CD4-positive, alpha-beta memory T cell (primary cell): ENCODE measurements around the gene GRHL1. TPM values are rescaled to one million over a fixed set of nuclear protein-coding genes. Genes with fewer than 3 reads are reported as not detected.

Experiments
- CTCF ChIA-PET: fragments of 350-600 bp; sonication (Branson Sonifier 250); formaldehyde crosslinking; loops from one replicate; lab custom pipeline; 2021; ENCODE audit warnings: inconsistent platforms; ENCODE audit not compliant: partially characterized antibody; lab: Charles Lee
- POLR2A ChIA-PET: fragments of 350-600 bp; sonication (Branson Sonifier 250); formaldehyde crosslinking; loops from one replicate; lab custom pipeline; 2021; ENCODE audit not compliant: partially characterized antibody; lab: Charles Lee
- DNase-seq, 5 donors: peaks; one replicate each; pipeline versions ENCODE4 v3.0.0 to v3.0.0-alpha.2; 2020 to 2022; ENCODE audit warnings: mixed read lengths in 1 of 5
- H3K27ac ChIP-seq: one replicate; pipeline ENCODE4 v1.7.0; 2013; ENCODE audit warnings: low read depth, low read length
- H3K27me3 ChIP-seq: 2 replicates; pipeline ENCODE4 v1.7.0; 2013; ENCODE audit warnings: mild to moderate bottlenecking, low read length, moderate library complexity; ENCODE audit not compliant: insufficient read depth
- H3K36me3 ChIP-seq: 2 replicates; pipeline ENCODE4 v1.7.0; 2013; ENCODE audit warnings: mild to moderate bottlenecking, low read length, moderate library complexity; ENCODE audit not compliant: insufficient read depth
- H3K4me1 ChIP-seq: 2 replicates; pipeline ENCODE4 v1.7.0; 2013; ENCODE audit warnings: mild to moderate bottlenecking, low read length, moderate library complexity; ENCODE audit not compliant: insufficient read depth
- H3K4me3 ChIP-seq, 2 donors: one replicate each; pipeline ENCODE4 v1.7.0; 2013; ENCODE audit warnings: low read length in 2 of 2, mild to moderate bottlenecking in 1 of 2
- H3K9me3 ChIP-seq, 2 donors: one replicate each; pipeline ENCODE4 v1.7.0; 2013; ENCODE audit warnings: low read length in 2 of 2, control low read depth in 1 of 2; ENCODE audit not compliant: control insufficient read depth in 1 of 2
- H3K27ac Mint-ChIP-seq, 7 donors: one replicate each; pipeline ENCODE4 v1.8.0; 2020 to 2021; ENCODE audit warnings: mixed read lengths in 7 of 7, mild to moderate bottlenecking in 6 of 7, inconsistent platforms in 3 of 7, moderate library complexity in 3 of 7
- H3K27me3 Mint-ChIP-seq, 2 donors: one replicate each; pipeline ENCODE4 v1.8.0; 2020 to 2021; ENCODE audit warnings: mixed read lengths in 2 of 2
- H3K36me3 Mint-ChIP-seq, 2 donors: one replicate each; pipeline ENCODE4 v1.8.0; 2020 to 2021; ENCODE audit warnings: mixed read lengths in 2 of 2, inconsistent platforms in 1 of 2, mild to moderate bottlenecking in 1 of 2
- H3K4me1 Mint-ChIP-seq, 4 donors: one replicate each; pipeline ENCODE4 v1.8.0; 2020 to 2021; ENCODE audit warnings: mixed read lengths in 4 of 4, mild to moderate bottlenecking in 1 of 4
- H3K4me3 Mint-ChIP-seq, 8 donors: one replicate each; pipeline ENCODE4 v1.8.0; 2020 to 2021; ENCODE audit warnings: mixed read lengths in 8 of 8, mild to moderate bottlenecking in 7 of 8, moderate library complexity in 6 of 8, inconsistent platforms in 3 of 8
- H3K9me3 Mint-ChIP-seq, 8 donors: one replicate each; pipeline ENCODE4 v1.8.0; 2020 to 2021; ENCODE audit warnings: mixed read lengths in 8 of 8, mild to moderate bottlenecking in 5 of 8, inconsistent platforms in 3 of 8, moderate library complexity in 1 of 8
- intact Hi-C: fragments of 100-400 bp; cut with micrococcal nuclease; formaldehyde crosslinking; loops from one replicate; pipeline ENCODE4 v1.15.1; 2023
- polyA plus RNA-seq, 2 donors: library from polyadenylated mRNA; unstranded; fragments of 300-500 nt; fragmentation: Illumina TruSeq; gene quantifications; one replicate each; pipeline ENCODE4 v1.2.3, GENCODE V29; 2021
- total RNA-seq, 2 experiments: library from RNA; stranded (reverse); gene quantifications; one replicate each; pipeline ENCODE4 v1.2.3, GENCODE V29; 2021

The GRHL1 gene
- total and polyA plus RNA-seq, 4 experiments from 2014 or later: 0.14 to 0.49 (median 0.33) TPM

DNA sequence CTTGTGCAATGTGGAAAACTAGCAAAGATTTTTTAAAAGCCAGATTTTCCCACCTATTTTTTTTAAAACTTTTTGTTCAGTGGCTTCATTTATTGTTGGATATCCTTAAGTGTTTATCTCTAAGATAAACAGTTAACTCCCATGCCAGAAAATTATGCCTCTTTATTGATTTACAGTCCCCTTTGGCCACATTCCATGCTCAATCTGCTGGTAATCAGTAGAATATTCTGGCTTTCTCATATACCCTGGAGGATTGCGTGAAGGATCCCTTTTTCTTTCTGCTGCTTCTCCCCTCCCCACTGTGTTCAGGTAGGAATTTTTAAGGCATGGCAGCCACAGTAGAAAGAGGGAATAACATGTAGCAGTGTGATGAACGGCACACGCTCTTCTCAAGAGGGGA, 2.6 kb downstream of the GRHL1 start:
- ChIA-PET POLR2A (no interaction called here), CTCF (no interaction called here)
- no peaks in the 10 kb centered on the region for H3K27me3 ChIP-seq
- H3K4me1 ChIP-seq: peaks cover 13% of the 10 kb centered on the region
- no peak for DNase-seq
- Mint-ChIP-seq H3K9me3 (peaks cover 0 to 4% (median 0%) of the 10 kb centered on the region in 8 donors), H3K27me3 (peaks cover 12 to 15% of the 10 kb centered on the region in 2 donors), H3K4me1 (peaks cover 0 to 5% (median 4%) of the 10 kb centered on the region in 4 donors), H3K4me3 (no peak overlapping the region), H3K36me3 (no peaks in the 10 kb centered on the region), H3K27ac (no peak overlapping the region)
- H3K4me3 ChIP-seq: no peak overlapping the region
- no peaks in the 10 kb centered on the region for H3K36me3 ChIP-seq
- intact Hi-C loops: loop anchor here (5.0 kb wide), 1 partner anchor 1388 kb away; the partner anchor contains the start of gene ROCK2
- no peaks in the 10 kb centered on the region for H3K9me3 ChIP-seq
- no peak overlapping the region for H3K27ac ChIP-seq

DNA sequence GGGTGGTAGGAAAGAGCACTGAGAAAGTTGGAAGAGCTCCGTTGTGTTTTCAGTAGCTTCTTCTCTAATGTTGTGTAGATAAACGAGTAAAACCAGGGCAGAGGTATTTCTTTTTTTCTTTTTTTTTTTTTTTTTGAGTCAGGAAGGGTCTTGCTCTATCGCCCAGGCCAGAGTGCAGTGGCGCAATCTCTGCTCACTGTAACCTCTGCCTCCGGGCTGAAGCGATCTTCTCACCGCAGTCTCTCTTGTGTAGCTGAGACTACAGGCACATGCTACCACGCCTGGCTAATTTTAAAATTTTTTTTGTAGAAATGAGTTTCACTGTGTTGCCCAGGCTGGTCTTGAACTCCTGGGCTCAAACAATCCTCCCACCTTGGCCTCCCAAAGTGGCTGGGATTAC, 6.6 kb downstream of the GRHL1 start:
- Histone ChIP-seq H3K36me3 (no peaks in the 10 kb centered on the region), H3K4me1 (no peaks in the 10 kb centered on the region), H3K27me3 (no peaks in the 10 kb centered on the region), H3K9me3 (no peaks in the 10 kb centered on the region), H3K27ac (no peak overlapping the region), H3K4me3 (no peak overlapping the region)
- ChIA-PET POLR2A (no interaction called here), CTCF (interaction anchor here (0.6 kb wide), 1 partner anchor 11 kb away, joined by 3 read pairs; no protein-coding TSS in a partner anchor)
- Mint-ChIP-seq H3K4me1 (no peaks in the 10 kb centered on the region), H3K27me3 (peaks cover 5 to 10% of the 10 kb centered on the region in 2 donors), H3K9me3 (no peaks in the 10 kb centered on the region), H3K27ac (no peak overlapping the region), H3K4me3 (no peak overlapping the region), H3K36me3 (no peaks in the 10 kb centered on the region)
- no peak for DNase-seq
- intact Hi-C loops: no loop called here

DNA sequence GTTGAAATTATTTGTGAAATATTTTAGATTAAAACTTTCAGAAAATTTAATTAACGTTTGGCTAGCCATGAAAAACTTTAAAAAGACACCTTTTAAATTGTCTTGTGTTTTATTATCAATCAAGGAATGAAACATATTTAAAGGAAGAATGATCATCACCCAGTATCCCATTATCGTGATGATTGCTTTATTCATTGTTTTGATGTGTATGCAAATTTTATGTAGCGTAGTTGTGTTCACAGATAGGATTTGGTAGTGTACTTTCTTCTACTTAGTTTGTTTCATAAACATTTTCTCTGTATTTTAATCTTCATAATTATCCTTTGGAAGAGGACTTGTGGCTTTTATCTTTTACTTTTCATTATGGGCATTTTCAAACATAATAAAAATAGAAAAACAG, 7.8 kb downstream of the GRHL1 start:
- intact Hi-C loops: no loop called here
- peaks cover 0 to 1% (median 0%) of the 10 kb centered on the region in 4 donors for H3K4me1 Mint-ChIP-seq
- H3K27me3 ChIP-seq: no peaks in the 10 kb centered on the region
- no peaks in the 10 kb centered on the region for H3K4me1 ChIP-seq
- H3K9me3 ChIP-seq: no peaks in the 10 kb centered on the region
- no peaks in the 10 kb centered on the region for H3K9me3 Mint-ChIP-seq
- H3K4me3 ChIP-seq: no peak overlapping the region
- DNase-seq: no peak
- no peaks in the 10 kb centered on the region for H3K36me3 Mint-ChIP-seq
- CTCF ChIA-PET: no interaction called here
- H3K4me3 Mint-ChIP-seq: no peak overlapping the region
- H3K27me3 Mint-ChIP-seq: peaks cover 5 to 9% of the 10 kb centered on the region in 2 donors
- no peak overlapping the region for H3K27ac ChIP-seq
- H3K36me3 ChIP-seq: no peaks in the 10 kb centered on the region
- POLR2A ChIA-PET: no interaction called here
- H3K27ac Mint-ChIP-seq: no peak overlapping the region

DNA sequence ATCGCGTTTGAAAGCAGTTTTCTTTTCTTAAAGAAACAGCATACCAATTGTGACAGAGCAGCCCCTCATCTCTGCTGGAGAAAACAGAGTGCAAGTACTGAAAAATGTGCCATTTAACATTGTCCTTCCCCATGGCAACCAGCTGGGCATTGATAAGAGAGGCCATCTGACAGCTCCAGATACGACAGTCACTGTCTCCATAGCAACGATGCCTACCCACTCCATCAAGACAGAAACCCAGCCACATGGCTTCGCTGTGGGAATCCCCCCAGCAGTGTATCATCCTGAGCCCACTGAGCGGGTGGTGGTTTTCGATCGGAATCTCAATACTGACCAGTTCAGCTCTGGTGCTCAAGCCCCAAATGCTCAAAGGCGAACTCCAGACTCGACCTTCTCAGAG, 9.5 kb downstream of the GRHL1 start:
- DNase-seq: no peak
- H3K9me3 Mint-ChIP-seq: no peaks in the 10 kb centered on the region
- POLR2A ChIA-PET: no interaction called here
- CTCF ChIA-PET: interaction anchor here (1.5 kb wide), 1 partner anchor 23 kb away, joined by 5 read pairs; no protein-coding TSS in a partner anchor
- no peak overlapping the region for H3K4me3 Mint-ChIP-seq
- peaks cover 14% of the 10 kb centered on the region for H3K4me1 ChIP-seq
- H3K9me3 ChIP-seq: no peaks in the 10 kb centered on the region
- H3K27me3 ChIP-seq: no peaks in the 10 kb centered on the region
- H3K4me1 Mint-ChIP-seq: peaks cover 11 to 15% (median 15%) of the 10 kb centered on the region in 4 donors
- intact Hi-C loops: no loop called here
- H3K27me3 Mint-ChIP-seq: peaks cover 3 to 5% of the 10 kb centered on the region in 2 donors
- H3K36me3 Mint-ChIP-seq: no peaks in the 10 kb centered on the region
- H3K36me3 ChIP-seq: no peaks in the 10 kb centered on the region
- no peak overlapping the region for H3K4me3 ChIP-seq
- H3K27ac ChIP-seq: no peak overlapping the region
- no peak overlapping the region for H3K27ac Mint-ChIP-seq

DNA sequence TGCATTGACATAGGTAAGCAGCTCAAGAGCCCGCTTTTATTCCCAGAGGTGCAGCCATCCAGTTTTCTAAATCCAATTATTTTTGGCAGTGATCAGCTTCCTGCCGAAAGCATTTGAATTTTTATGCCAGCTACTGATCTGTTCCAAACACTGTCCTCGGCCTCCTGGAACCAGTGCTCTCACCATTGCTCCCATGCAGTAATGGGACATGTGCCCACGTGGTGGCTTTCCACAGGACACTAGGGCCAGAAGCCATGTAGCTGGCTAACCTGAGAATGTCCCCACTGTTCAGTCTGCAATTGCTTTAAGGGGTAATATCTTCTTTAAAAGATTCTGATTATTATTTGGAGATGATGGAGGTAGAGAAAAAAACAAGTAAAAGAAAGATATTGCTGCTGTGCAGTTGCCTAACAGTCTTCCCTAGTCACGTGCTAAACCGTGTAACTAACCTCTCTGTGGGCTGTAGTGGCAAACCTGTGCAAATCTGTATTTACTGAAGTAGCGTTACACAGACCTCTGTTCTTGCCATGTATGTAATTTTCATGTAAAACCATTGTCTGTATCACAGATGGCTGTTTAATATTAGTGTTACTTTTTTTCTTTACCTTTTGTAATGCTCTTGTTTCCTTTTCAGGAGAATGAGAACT, 13.0 kb downstream of the GRHL1 start:
- H3K27me3 Mint-ChIP-seq: no peaks in the 10 kb centered on the region
- DNase-seq: no peak
- H3K4me1 Mint-ChIP-seq: peaks cover 13 to 18% (median 15%) of the 10 kb centered on the region in 4 donors
- Histone ChIP-seq H3K4me1 (peaks cover 21% of the 10 kb centered on the region), H3K27ac (no peak overlapping the region), H3K36me3 (no peaks in the 10 kb centered on the region), H3K4me3 (no peak overlapping the region), H3K9me3 (no peaks in the 10 kb centered on the region), H3K27me3 (no peaks in the 10 kb centered on the region)
- peak overlapping the region in 2 of 7 donors; percentile 19 to 66 for H3K27ac Mint-ChIP-seq
- ChIA-PET CTCF (interaction anchor here (1.0 to 2.2 kb wide), 3 partner anchors 11 to 85 kb away, joined by 3 to 15 read pairs (median 4); no protein-coding TSS in a partner anchor), POLR2A (interaction anchor here (1.6 kb wide), 1 partner anchor 20 kb away, joined by 6 read pairs; no protein-coding TSS in a partner anchor)
- no peaks in the 10 kb centered on the region for H3K36me3 Mint-ChIP-seq
- intact Hi-C loops: no loop called here
- no peaks in the 10 kb centered on the region for H3K9me3 Mint-ChIP-seq
- peak overlapping the region in 3 of 8 donors; percentile 70 to 82 (median 76) for H3K4me3 Mint-ChIP-seq

DNA sequence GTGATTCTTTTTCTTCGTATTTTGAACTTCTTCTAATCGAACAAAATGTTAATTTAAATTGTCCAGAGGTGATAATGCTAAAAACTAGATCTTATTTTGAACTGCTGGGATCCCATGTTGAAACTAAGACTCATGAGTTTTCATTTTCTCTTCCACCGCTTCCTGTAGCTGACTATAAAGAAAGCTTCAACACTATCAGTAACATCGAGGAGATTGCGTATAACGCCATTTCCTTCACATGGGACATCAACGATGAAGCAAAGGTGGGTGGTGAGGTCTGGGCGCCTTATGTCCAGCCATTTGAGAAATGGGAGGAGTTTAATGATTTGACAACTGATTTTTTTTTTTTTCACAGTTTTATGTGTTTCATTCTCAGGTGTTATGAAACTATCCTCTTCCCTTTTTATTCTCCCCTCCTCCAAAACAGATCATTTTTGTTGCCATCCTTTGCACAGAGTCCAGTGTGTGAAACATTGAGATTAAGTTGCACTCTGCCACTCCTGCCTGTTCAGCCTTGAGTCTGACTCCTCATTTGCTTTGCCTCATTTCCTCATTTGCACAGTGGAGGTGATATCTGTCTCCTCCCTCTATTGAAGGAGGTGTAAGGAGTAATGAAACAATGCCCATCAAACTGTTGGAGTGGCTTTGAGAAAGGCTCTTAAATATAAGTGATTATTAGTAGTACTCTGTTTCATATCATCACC, 13.8 kb downstream of the GRHL1 start:
- intact Hi-C loops: no loop called here
- peaks cover 13 to 18% (median 15%) of the 10 kb centered on the region in 4 donors for H3K4me1 Mint-ChIP-seq
- DNase-seq: peak in 3 of 5 donors; percentile 24 to 26 (median 25)
- H3K36me3 Mint-ChIP-seq: no peaks in the 10 kb centered on the region
- Histone ChIP-seq H3K27me3 (no peaks in the 10 kb centered on the region), H3K36me3 (no peaks in the 10 kb centered on the region), H3K4me3 (no peak overlapping the region), H3K27ac (no peak overlapping the region), H3K9me3 (no peaks in the 10 kb centered on the region), H3K4me1 (peaks cover 21% of the 10 kb centered on the region)
- H3K9me3 Mint-ChIP-seq: no peaks in the 10 kb centered on the region
- ChIA-PET POLR2A (interaction anchor here (1.6 kb wide), 1 partner anchor 19 kb away, joined by 6 read pairs; no protein-coding TSS in a partner anchor), CTCF (interaction anchor here (0.8 to 2.2 kb wide), 2 partner anchors 18 to 19 kb away, joined by 5 to 15 read pairs; no protein-coding TSS in a partner anchor)
- peak overlapping the region; percentile 63 to 82 (median 73) for H3K4me3 Mint-ChIP-seq
- no peaks in the 10 kb centered on the region for H3K27me3 Mint-ChIP-seq
- peak overlapping the region in 6 of 7 donors; percentile 65 to 92 (median 85) for H3K27ac Mint-ChIP-seq

DNA sequence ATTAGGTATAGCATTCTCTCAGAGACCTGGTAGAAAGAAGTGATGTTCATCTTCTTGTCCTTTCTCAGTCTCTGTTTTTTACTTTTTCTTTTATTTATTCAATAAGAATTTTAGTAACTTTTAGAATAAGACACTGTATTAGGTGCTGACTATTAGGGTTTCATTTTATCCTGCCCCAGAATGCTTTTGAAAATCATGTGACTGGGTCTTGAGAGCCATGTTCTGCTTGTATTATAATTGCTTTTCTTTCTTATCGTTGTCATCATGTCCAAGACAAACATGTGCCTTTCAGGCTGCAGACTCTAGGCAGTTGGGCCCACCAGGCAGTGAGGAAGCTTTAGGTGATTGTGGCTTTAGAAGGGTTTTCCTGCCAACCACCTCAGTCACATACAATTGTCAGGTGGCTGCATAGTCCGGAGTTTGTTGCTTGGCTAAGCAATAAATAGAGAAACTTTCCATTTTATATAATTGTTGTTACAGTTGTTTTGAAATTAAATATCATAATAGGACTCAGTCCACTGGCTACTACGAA, 15.1 kb downstream of the GRHL1 start:
- Mint-ChIP-seq H3K36me3 (no peaks in the 10 kb centered on the region), H3K4me1 (peaks cover 13 to 18% (median 15%) of the 10 kb centered on the region in 4 donors), H3K27ac (peak overlapping the region in 2 of 7 donors; percentile 45 to 75), H3K9me3 (no peaks in the 10 kb centered on the region), H3K4me3 (peak overlapping the region in 2 of 8 donors; percentile 7 to 17), H3K27me3 (no peaks in the 10 kb centered on the region)
- Histone ChIP-seq H3K4me1 (peaks cover 21% of the 10 kb centered on the region), H3K4me3 (no peak overlapping the region), H3K27me3 (no peaks in the 10 kb centered on the region), H3K27ac (no peak overlapping the region), H3K36me3 (no peaks in the 10 kb centered on the region), H3K9me3 (no peaks in the 10 kb centered on the region)
- intact Hi-C loops: no loop called here
- ChIA-PET POLR2A (no interaction called here), CTCF (interaction anchor here (7.3 kb wide), 1 partner anchor 18 kb away, joined by 47 read pairs; no protein-coding TSS in a partner anchor)
- no peak for DNase-seq
